ENCODE measurements around the gene SMIM22.

Gene SMIM22

GRCh38 chr16:4795181-4795827, at the start of gene SMIM22:
Gene SMIM22, plus strand, starts transcription at chr16:4795369. Its CDS starts 366 bp downstream, at chr16:4795735.
- no peak for ATAC-seq
- DNase-seq, result no peak
- no peaks in the 10 kb centered on the region for H3K9me3 Mint-ChIP-seq
- no peaks in the 10 kb centered on the region for H3K27me3 Mint-ChIP-seq
- H3K27ac Mint-ChIP-seq, result no peak within 1 kb of the TSS
- no peak within 1 kb of the TSS for H3K4me3 Mint-ChIP-seq
- H3K4me1 Mint-ChIP-seq, result peaks cover 6% of the 10 kb centered on the region

- Mint-ChIP-seq H3K9me3 (no peaks in the 10 kb centered on the region), H3K27me3 (no peaks in the 10 kb centered on the region), H3K4me1 (peaks cover 41% of the 10 kb centered on the region), H3K4me3 (no peak overlapping the region), H3K27ac (no peak overlapping the region)
- no peak for DNase-seq
- ATAC-seq, result no peak
These were observed 49.0 kb upstream of the SMIM22 start for GRCh38 chr16:4746215-4746614.

- H3K4me1 Mint-ChIP-seq, result peaks cover 41% of the 10 kb centered on the region
- H3K27me3 Mint-ChIP-seq, result no peaks in the 10 kb centered on the region
- no peaks in the 10 kb centered on the region for H3K9me3 Mint-ChIP-seq
- ATAC-seq, result peak; percentile 47
- no peak for DNase-seq
- peak overlapping the region in 1 of 2 donors; percentile 74 for H3K4me3 Mint-ChIP-seq
- H3K27ac Mint-ChIP-seq, result peak overlapping the region in 1 of 2 donors; percentile 88
These were observed 48.1 kb upstream of the SMIM22 start for GRCh38 chr16:4746991-4747574.

GRCh38 chr16:4747906-4748681, 47.1 kb upstream of the SMIM22 start:
- Mint-ChIP-seq H3K27ac (peak overlapping the region; percentile 93), H3K4me1 (peaks cover 37% of the 10 kb centered on the region), H3K4me3 (peak overlapping the region; percentile 55 to 74), H3K9me3 (no peaks in the 10 kb centered on the region), H3K27me3 (no peaks in the 10 kb centered on the region)
- no peak for DNase-seq
- peak; percentile 38 for ATAC-seq

GRCh38 chr16:4748682-4749411, 46.3 kb upstream of the SMIM22 start:
- H3K27ac Mint-ChIP-seq, result peak overlapping the region; percentile 71 to 93
- no peaks in the 10 kb centered on the region for H3K27me3 Mint-ChIP-seq
- peaks cover 30% of the 10 kb centered on the region for H3K4me1 Mint-ChIP-seq
- peak overlapping the region in 1 of 2 donors; percentile 26 for H3K4me3 Mint-ChIP-seq
- ATAC-seq (peak; percentile 9), DNase-seq (no peak)
- H3K9me3 Mint-ChIP-seq, result no peaks in the 10 kb centered on the region

- no peak for ATAC-seq
- no peak overlapping the region for H3K4me3 Mint-ChIP-seq
- no peak overlapping the region for H3K27ac Mint-ChIP-seq
These were observed 45.4 kb upstream of the SMIM22 start for GRCh38 chr16:4749700-4750257.

GRCh38 chr16:4750896-4751295, 44.3 kb upstream of the SMIM22 start:
- no peaks in the 10 kb centered on the region for H3K9me3 Mint-ChIP-seq
- H3K4me1 Mint-ChIP-seq, result peaks cover 30% of the 10 kb centered on the region
- no peaks in the 10 kb centered on the region for H3K27me3 Mint-ChIP-seq
- H3K4me3 Mint-ChIP-seq, result no peak overlapping the region
- no peak for DNase-seq
- ATAC-seq, result no peak
- no peak overlapping the region for H3K27ac Mint-ChIP-seq

More at GRCh38 chr16:4749700-4750257, 45.4 kb upstream of the SMIM22 start:
- H3K27me3 Mint-ChIP-seq, result no peaks in the 10 kb centered on the region
- no peak for DNase-seq
- H3K4me1 Mint-ChIP-seq, result peaks cover 30% of the 10 kb centered on the region
- no peaks in the 10 kb centered on the region for H3K9me3 Mint-ChIP-seq

- Mint-ChIP-seq H3K9me3 (no peaks in the 10 kb centered on the region), H3K4me1 (peaks cover 20% of the 10 kb centered on the region), H3K4me3 (no peak overlapping the region), H3K27me3 (no peaks in the 10 kb centered on the region), H3K27ac (no peak overlapping the region)
- DNase-seq (no peak), ATAC-seq (no peak)
These were observed 42.6 kb upstream of the SMIM22 start for GRCh38 chr16:4752351-4753100.

GRCh38 chr16:4753227-4753626, 41.9 kb upstream of the SMIM22 start:
- no peak overlapping the region for H3K4me3 Mint-ChIP-seq
- H3K9me3 Mint-ChIP-seq, result no peaks in the 10 kb centered on the region
- no peak for ATAC-seq
- H3K27ac Mint-ChIP-seq, result no peak overlapping the region
- DNase-seq, result no peak
- H3K27me3 Mint-ChIP-seq, result no peaks in the 10 kb centered on the region
- peaks cover 13% of the 10 kb centered on the region for H3K4me1 Mint-ChIP-seq

GRCh38 chr16:4754865-4755264, 40.3 kb upstream of the SMIM22 start:
- DNase-seq (no peak), ATAC-seq (no peak)
- H3K9me3 Mint-ChIP-seq, result no peaks in the 10 kb centered on the region
- no peak overlapping the region for H3K27ac Mint-ChIP-seq
- no peak overlapping the region for H3K4me3 Mint-ChIP-seq
- H3K4me1 Mint-ChIP-seq, result no peaks in the 10 kb centered on the region
- no peaks in the 10 kb centered on the region for H3K27me3 Mint-ChIP-seq

GRCh38 chr16:4755687-4756086, 39.5 kb upstream of the SMIM22 start:
- H3K27ac Mint-ChIP-seq, result no peak overlapping the region
- DNase-seq (no peak), ATAC-seq (no peak)
- H3K4me1 Mint-ChIP-seq, result no peaks in the 10 kb centered on the region
- H3K4me3 Mint-ChIP-seq, result no peak overlapping the region
- H3K9me3 Mint-ChIP-seq, result no peaks in the 10 kb centered on the region
- no peaks in the 10 kb centered on the region for H3K27me3 Mint-ChIP-seq

GRCh38 chr16:4760221-4760910, 34.8 kb upstream of the SMIM22 start:
- peaks cover 2% of the 10 kb centered on the region for H3K4me1 Mint-ChIP-seq
- H3K4me3 Mint-ChIP-seq, result no peak overlapping the region
- ATAC-seq (no peak), DNase-seq (no peak)
- H3K9me3 Mint-ChIP-seq, result no peaks in the 10 kb centered on the region
- H3K27me3 Mint-ChIP-seq, result no peaks in the 10 kb centered on the region
- H3K27ac Mint-ChIP-seq, result peak overlapping the region; percentile 21 to 67

GRCh38 chr16:4762205-4762604, 33.0 kb upstream of the SMIM22 start:
- H3K27me3 Mint-ChIP-seq, result no peaks in the 10 kb centered on the region
- no peak overlapping the region for H3K4me3 Mint-ChIP-seq
- no peak for ATAC-seq
- H3K9me3 Mint-ChIP-seq, result no peaks in the 10 kb centered on the region
- DNase-seq, result no peak
- peaks cover 14% of the 10 kb centered on the region for H3K4me1 Mint-ChIP-seq
- H3K27ac Mint-ChIP-seq, result peak overlapping the region in 1 of 2 donors; percentile 52

- ATAC-seq, result no peak
- H3K4me1 Mint-ChIP-seq, result peaks cover 30% of the 10 kb centered on the region
- H3K27ac Mint-ChIP-seq, result no peak overlapping the region
- no peak overlapping the region for H3K4me3 Mint-ChIP-seq
- H3K9me3 Mint-ChIP-seq, result no peaks in the 10 kb centered on the region
- DNase-seq, result no peak
- H3K27me3 Mint-ChIP-seq, result no peaks in the 10 kb centered on the region
These were observed 31.4 kb upstream of the SMIM22 start for GRCh38 chr16:4763791-4764190.

Measured in stimulated activated naive CD8-positive, alpha-beta T cell treated with anti-CD3 and anti-CD28 coated beads, Interleukin-15, amount 100 ng/mL, for 72 hours (primary cell).